Activated CD8-positive, alpha-beta T cell treated with anti-CD3 and anti-CD28 coated beads, Interleukin-2, amount 10 ng/mL, durations not matched to agents 7 days and 5 days (primary cell): ENCODE measurements around the gene LTBP2. TPM values are rescaled to one million over a fixed set of nuclear protein-coding genes. Genes with fewer than 3 reads are reported as not detected.

Source experiments
- ATAC-seq: fragments of 150-1000 bp; cut with Tn5 transposase; one replicate; pipeline ENCODE4 v1.10.0; 2021; ENCODE audit warnings: moderate library complexity
- CTCF ChIA-PET: fragments of 350-600 bp; sonication (Branson Sonifier 250); formaldehyde crosslinking; loops from one replicate; lab custom pipeline; 2021; ENCODE audit warnings: antibody characterized with exemption; lab: Charles Lee
- POLR2A ChIA-PET: fragments of 350-600 bp; sonication (Branson Sonifier 250); formaldehyde crosslinking; loops from one replicate; lab custom pipeline; 2021; ENCODE audit warnings: antibody characterized with exemption; lab: Charles Lee
- DNase-seq: peaks from one replicate; pipeline ENCODE4 v3.0.0-alpha.2; 2020
- H3K27ac Mint-ChIP-seq: one replicate; pipeline ENCODE4 v1.8.0; 2021; ENCODE audit warnings: mild to moderate bottlenecking, mixed read lengths
- H3K27me3 Mint-ChIP-seq: one replicate; pipeline ENCODE4 v1.8.0; 2021; ENCODE audit warnings: low read depth, mixed read lengths
- H3K36me3 Mint-ChIP-seq: one replicate; pipeline ENCODE4 v1.8.0; 2021; ENCODE audit warnings: low read depth, mixed read lengths
- H3K4me1 Mint-ChIP-seq: one replicate; pipeline ENCODE4 v1.8.0; 2021; ENCODE audit warnings: low read depth, mixed read lengths
- H3K4me3 Mint-ChIP-seq: one replicate; pipeline ENCODE4 v1.8.0; 2021; ENCODE audit warnings: mild to moderate bottlenecking, mixed read lengths
- H3K9me3 Mint-ChIP-seq: one replicate; pipeline ENCODE4 v1.8.0; 2022; ENCODE audit warnings: mixed read lengths; ENCODE audit not compliant: insufficient read depth
- total RNA-seq, 2 experiments: library from RNA; stranded (reverse); gene quantifications; one replicate each; pipeline ENCODE4 v1.2.3, GENCODE V29; 2021

Gene LTBP2
- total RNA-seq, result under 1 TPM; 0.05 to 0.29 TPM

DNA sequence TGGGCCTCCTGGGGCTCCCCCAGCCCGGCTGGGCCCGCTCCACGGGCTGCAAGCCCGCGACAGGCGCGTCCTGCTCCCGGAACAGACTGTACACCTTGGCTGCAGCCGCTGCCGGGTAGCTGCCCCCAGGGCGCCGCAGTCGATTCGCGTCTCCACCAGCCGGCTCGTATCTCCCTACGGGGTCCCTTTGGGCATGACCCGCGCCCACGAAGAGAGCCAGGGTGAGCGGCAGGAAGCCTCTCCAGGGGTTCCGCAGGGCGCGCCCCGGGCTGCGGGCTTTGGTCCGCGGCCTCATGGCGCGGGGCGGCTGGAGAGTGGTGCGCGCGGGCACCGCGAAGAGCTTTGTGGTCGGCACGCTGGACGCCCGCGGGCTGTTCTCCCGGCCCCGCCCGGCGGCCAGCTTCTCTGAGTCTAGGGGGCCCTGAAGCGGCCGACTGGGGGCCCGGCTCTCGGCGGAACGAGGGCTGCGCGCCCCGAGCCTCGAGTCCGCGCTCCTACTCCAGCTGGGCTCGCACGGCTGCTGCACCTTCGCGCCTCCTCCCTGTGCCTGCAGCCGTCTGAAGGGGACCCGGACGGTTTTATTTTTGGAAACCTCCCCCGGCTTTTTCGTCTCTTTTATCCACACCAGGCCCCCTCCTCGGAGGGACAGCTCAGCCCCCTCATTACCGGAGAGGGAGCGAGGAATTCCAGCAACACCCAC is at the start of gene LTBP2:
Gene LTBP2, minus strand, starts transcription at position 588 of the 700 bp plus-strand sequence. Its CDS starts 293 bp downstream, at position 295.
- H3K9me3 Mint-ChIP-seq, result no peaks in the 10 kb centered on the region
- peaks cover 18% of the 10 kb centered on the region for H3K4me1 Mint-ChIP-seq
- no peak within 1 kb of the TSS for H3K27ac Mint-ChIP-seq
- H3K36me3 Mint-ChIP-seq, result no peaks in the 10 kb centered on the region
- H3K27me3 Mint-ChIP-seq, result peaks cover 48% of the 10 kb centered on the region
- ChIA-PET CTCF (interaction anchor here (0.7 to 4.5 kb wide), 28 partner anchors 9 to 293 kb away, joined by 3 to 62 read pairs (median 4); partner anchors contain the start of gene YLPM1), POLR2A (no interaction called here)
- ATAC-seq (peak; percentile 32), DNase-seq (peak; percentile 30)
- H3K4me3 Mint-ChIP-seq, result peak within 1 kb of the TSS; percentile 73

DNA sequence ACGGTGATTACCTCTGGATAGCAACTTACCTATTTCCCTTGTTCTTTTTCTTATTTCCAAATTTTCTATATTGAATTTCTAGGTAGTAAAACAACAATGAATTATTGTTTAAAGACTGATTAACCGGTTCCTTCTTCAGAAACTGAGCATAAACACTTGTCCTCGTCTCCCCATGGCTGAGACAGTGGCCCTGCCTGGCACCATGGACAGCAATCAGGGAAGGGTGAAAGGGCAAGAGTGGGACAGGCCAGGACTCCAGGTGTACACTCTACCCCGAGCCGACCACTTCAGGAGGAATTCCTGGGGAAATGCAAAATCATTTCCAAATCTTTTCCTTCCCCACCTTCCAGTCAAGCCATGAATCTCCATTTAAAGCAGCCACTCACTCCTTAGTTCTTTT is 48.8 kb upstream of the LTBP2 start:
- no peaks in the 10 kb centered on the region for H3K4me1 Mint-ChIP-seq

DNA sequence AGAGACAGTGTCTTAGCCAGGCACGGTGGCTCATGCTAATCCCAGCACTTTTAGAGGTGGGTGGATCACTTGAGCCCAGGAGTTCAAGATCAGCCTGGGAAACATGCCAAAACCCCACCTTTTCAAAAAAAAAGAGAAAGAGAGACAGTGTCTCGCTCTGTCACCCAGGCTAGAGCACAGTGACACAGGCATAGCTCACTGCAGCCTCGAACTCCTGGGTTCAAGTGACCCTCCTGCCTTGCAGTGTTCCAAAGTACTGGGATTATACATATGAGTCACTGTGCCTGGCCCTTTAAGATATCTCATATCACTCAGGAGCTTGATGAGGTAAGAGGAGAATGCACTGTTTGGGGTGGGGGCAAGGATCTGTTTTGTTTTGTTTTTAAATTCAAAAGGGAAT is 48.1 kb upstream of the LTBP2 start:
- no peak overlapping the region for H3K27ac Mint-ChIP-seq
- H3K4me3 Mint-ChIP-seq, result no peak overlapping the region
- no peak for DNase-seq
- no peaks in the 10 kb centered on the region for H3K27me3 Mint-ChIP-seq
- ChIA-PET CTCF (no interaction called here), POLR2A (interaction anchor here (0.7 to 0.8 kb wide), 2 partner anchors 17 to 884 kb away, joined by 3 read pairs; no protein-coding TSS in a partner anchor)
- no peak for ATAC-seq
- H3K4me1 Mint-ChIP-seq, result no peaks in the 10 kb centered on the region
- peaks cover 31% of the 10 kb centered on the region for H3K36me3 Mint-ChIP-seq
- H3K9me3 Mint-ChIP-seq, result no peaks in the 10 kb centered on the region

More for the DNA sequence above, 48.8 kb upstream of the LTBP2 start:
- DNase-seq (no peak), ATAC-seq (no peak)
- Mint-ChIP-seq H3K4me3 (no peak overlapping the region), H3K36me3 (peaks cover 31% of the 10 kb centered on the region), H3K27ac (no peak overlapping the region), H3K27me3 (no peaks in the 10 kb centered on the region), H3K9me3 (no peaks in the 10 kb centered on the region)
- ChIA-PET CTCF (no interaction called here), POLR2A (interaction anchor here (0.7 kb wide), 1 partner anchor 885 kb away, joined by 3 read pairs; no protein-coding TSS in a partner anchor)

DNA sequence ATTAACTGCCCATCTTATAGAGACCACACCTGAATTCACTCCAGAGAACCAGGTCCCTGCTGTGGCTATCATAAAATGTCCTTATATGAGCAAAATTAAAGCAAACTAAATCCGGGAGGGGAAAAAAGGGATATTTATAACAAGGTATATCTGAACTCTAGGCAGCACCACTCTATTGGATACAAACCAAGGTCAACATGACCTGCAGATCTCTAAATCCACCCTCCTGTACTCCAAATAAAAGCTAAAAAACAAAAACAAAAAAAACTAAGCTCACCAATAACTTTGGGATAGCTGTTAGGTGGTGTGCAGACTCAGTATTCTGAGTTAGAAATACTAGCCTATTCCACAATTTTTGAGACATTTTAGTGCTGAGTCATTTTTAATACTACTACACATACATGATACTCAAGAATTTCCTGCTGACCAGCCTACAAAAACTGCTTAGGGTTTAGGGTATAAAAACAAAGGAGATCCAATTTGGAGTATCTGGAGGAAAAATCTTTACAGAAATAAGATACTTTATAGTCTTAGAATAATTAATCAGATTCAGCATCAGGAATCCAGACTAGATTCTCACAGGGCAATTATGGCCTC is 46.6 kb upstream of the LTBP2 start:
- ChIA-PET POLR2A (no interaction called here), CTCF (interaction anchor here (0.6 kb wide), 1 partner anchor 448 kb away, joined by 3 read pairs; no protein-coding TSS in a partner anchor)
- Mint-ChIP-seq H3K36me3 (peaks cover 23% of the 10 kb centered on the region), H3K9me3 (no peaks in the 10 kb centered on the region), H3K27me3 (no peaks in the 10 kb centered on the region), H3K4me1 (no peaks in the 10 kb centered on the region), H3K27ac (no peak overlapping the region), H3K4me3 (no peak overlapping the region)
- no peak for ATAC-seq
- no peak for DNase-seq

DNA sequence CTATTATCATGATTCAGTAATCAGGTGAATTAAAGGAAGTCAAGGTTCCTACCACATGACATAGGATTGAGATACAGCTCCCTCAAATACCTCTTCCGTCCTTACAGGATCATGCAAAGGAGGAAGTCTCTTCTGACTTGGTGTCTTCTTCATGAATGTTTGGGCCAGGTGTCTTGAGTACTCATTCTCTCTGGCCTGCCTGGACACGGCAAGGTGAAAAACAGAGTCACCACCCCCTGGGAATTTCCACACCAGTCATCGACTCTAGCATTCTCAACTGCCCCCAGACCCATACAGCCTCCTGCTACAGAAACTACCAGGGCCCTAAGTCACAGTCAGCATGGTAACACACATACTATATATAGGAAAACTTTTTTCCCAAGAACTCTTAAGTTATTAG is 44.9 kb upstream of the LTBP2 start:
- ChIA-PET CTCF (interaction anchor here (1.1 kb wide), 1 partner anchor 48 kb away, joined by 5 read pairs; no protein-coding TSS in a partner anchor), POLR2A (no interaction called here)
- Mint-ChIP-seq H3K36me3 (peaks cover 14% of the 10 kb centered on the region), H3K9me3 (no peaks in the 10 kb centered on the region), H3K27me3 (no peaks in the 10 kb centered on the region), H3K4me1 (no peaks in the 10 kb centered on the region), H3K4me3 (no peak overlapping the region), H3K27ac (no peak overlapping the region)
- ATAC-seq, result no peak
- DNase-seq, result no peak

DNA sequence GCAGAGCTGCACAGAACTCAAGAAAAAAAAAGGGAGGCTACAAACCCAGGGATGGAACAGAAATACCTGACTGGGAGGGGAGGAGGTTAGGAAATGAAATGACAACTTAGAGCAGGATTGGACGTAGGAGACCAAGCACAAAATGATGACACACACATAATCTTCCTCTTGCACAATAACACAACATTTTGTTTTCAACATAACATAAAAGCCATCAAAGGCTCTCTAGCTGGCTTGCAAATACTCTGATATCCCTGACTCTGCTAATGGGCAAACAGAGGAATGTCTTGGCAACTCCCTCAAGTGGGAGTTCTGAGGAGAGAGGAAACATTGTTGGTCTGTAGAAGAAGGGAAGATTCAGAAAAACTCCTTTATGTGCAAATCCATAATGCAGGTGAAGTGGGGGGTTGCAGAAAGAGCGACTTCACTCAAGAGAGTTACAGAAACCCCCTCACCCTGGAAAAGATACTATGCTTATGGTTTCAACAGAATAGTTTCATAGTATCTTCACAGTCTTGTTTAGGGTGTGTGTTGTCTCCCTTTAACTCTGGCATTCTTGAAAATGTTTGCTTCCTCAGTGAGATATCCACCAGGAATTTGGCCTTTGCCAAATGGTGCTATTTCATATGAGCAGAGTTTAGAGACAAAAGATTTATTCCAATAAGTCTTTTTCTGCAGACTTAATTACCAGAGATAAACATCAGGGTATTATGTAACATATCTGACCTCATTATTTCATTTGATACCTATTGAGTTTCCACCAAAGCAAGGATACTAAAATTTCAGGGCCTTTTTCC is 43.8 kb upstream of the LTBP2 start:
- DNase-seq, result no peak
- Mint-ChIP-seq H3K27me3 (no peaks in the 10 kb centered on the region), H3K4me3 (no peak overlapping the region), H3K27ac (no peak overlapping the region), H3K36me3 (peaks cover 9% of the 10 kb centered on the region), H3K9me3 (no peaks in the 10 kb centered on the region), H3K4me1 (peaks cover 10% of the 10 kb centered on the region)
- ATAC-seq, result no peak
- ChIA-PET POLR2A (no interaction called here), CTCF (interaction anchor here (1.1 kb wide), 1 partner anchor 47 kb away, joined by 5 read pairs; no protein-coding TSS in a partner anchor)

DNA sequence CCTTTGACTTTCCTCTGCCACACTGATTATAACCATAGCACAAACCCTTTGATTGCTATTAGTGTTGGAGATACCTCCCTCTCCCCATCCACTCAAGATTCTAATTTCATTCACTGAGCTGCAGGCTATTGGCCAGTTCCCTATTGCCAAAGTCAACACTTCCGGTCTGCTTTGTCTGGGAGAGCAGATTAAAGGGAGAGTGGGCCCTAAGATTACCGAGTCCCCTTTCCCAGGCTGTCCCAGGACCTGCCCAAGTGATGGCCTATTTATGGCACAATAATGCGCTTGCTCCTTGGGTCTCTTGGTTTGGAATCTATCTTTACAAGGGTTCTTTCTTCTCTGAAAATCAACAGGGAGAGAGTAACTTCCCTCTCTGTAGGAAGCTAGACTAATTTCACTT is 42.9 kb upstream of the LTBP2 start:
- DNase-seq, result no peak
- ChIA-PET POLR2A (no interaction called here), CTCF (no interaction called here)
- Mint-ChIP-seq H3K9me3 (no peaks in the 10 kb centered on the region), H3K4me1 (peaks cover 12% of the 10 kb centered on the region), H3K4me3 (no peak overlapping the region), H3K36me3 (peaks cover 8% of the 10 kb centered on the region), H3K27ac (no peak overlapping the region), H3K27me3 (no peaks in the 10 kb centered on the region)
- ATAC-seq, result no peak

DNA sequence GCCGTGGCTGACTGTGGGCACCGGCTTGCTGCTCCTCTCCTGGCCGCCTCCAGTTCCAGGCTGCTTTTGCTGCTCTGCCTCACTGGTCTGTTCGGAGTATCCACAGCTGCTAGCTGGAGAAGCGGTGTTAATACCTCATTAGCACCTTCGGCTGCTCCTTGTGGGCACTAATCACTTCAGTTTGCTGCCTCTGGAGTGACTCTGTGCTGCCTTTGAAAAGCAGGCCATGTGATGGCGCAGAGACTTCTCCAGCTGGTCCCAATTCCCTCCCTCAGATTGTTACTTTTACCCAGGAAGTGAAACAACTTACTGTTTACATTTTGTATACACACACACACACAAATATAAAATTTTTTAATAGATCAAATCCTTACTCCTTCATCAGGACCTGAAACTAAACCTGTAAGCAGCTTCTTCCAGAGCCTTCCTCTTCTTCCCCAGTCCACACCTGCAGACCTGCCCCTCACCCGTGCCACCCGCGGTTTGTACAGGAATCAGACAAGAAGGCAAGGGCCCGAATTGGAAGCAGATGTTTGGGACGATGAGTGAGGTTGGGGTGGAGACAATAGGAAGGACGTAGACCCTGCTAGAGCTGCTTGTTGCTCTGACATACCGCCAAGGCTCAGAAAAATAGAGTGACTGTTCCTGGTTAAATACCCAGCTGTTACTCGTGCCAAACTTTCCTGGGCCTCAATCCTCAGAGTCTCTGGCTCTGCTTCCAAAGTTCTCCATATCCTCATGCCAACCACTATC is 41.5 kb upstream of the LTBP2 start:
- Mint-ChIP-seq H3K9me3 (no peaks in the 10 kb centered on the region), H3K4me3 (no peak overlapping the region), H3K27me3 (no peaks in the 10 kb centered on the region), H3K36me3 (peaks cover 2% of the 10 kb centered on the region), H3K27ac (no peak overlapping the region), H3K4me1 (peaks cover 12% of the 10 kb centered on the region)
- no peak for DNase-seq
- ChIA-PET CTCF (interaction anchor here (1.2 kb wide), 1 partner anchor 151 kb away, joined by 3 read pairs; no protein-coding TSS in a partner anchor), POLR2A (interaction anchor here (1.0 kb wide), 1 partner anchor 37 kb away, joined by 3 read pairs; no protein-coding TSS in a partner anchor)
- no peak for ATAC-seq

DNA sequence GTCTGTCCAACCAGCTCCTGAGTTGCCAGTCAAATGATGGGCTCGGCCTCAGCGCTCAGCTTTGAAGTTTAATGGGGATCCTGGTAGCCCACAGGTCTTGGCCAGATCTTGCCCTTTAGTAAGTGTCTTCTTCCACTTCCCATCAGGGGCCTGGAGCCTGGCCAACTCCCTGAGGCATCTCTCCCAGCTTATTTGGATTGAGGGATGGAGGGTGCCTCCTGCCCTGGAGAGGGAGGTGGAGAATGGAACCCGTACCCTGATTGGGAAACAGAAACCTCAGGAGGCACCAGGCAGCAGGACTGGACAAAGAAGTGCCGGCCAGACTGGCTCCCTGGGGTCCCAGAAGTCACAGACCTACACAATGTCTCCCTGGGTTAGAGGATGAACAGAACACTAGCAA is 40.5 kb upstream of the LTBP2 start:
- DNase-seq (no peak), ATAC-seq (no peak)
- Mint-ChIP-seq H3K9me3 (no peaks in the 10 kb centered on the region), H3K27me3 (no peaks in the 10 kb centered on the region), H3K36me3 (peaks cover 2% of the 10 kb centered on the region), H3K4me1 (peaks cover 12% of the 10 kb centered on the region), H3K27ac (no peak overlapping the region), H3K4me3 (no peak overlapping the region)
- CTCF ChIA-PET, result interaction anchor here (1.7 kb wide), 1 partner anchor 34 kb away, joined by 6 read pairs; no protein-coding TSS in a partner anchor
- POLR2A ChIA-PET, result interaction anchor here (0.8 kb wide), 1 partner anchor 33 kb away, joined by 4 read pairs; no protein-coding TSS in a partner anchor

DNA sequence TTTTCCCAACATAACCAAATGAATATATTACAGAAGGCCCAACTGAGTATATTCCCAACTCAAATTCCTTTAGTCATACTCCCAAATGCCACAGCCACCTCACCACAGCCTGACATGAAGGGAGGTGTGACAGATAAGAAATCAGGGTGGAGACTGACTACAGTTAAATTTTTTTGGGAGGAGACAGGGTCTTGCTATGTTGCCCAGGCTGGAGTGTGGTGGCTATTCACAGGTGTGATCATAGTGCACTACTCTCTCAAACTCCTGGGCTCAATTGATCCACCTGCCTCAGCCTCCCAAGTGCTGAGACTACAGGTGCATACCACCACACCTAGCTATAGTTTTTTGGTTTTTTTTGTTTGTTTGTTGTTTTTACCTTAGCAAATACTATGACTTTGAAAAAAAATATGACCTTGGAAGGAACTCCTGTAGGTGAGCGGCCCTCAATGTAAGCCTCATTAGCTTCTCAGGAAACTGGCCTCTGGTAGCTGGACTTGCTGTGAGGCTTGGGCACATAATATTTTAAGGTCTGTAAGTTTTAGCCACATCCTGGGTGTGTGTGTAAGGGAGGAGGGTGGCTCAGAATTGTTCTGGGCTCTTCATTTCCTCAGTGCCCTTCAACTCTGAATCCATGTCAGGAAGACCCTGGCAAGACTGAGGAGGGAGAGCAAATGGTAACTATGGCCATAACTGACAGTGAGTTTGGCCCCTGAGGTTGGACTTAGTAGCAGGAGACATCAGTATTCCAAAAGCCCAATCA is 39.1 kb upstream of the LTBP2 start:
- Mint-ChIP-seq H3K36me3 (no peaks in the 10 kb centered on the region), H3K4me3 (no peak overlapping the region), H3K4me1 (peaks cover 12% of the 10 kb centered on the region), H3K9me3 (no peaks in the 10 kb centered on the region), H3K27ac (no peak overlapping the region), H3K27me3 (no peaks in the 10 kb centered on the region)
- ATAC-seq, result no peak
- ChIA-PET CTCF (interaction anchor here (1.7 to 2.4 kb wide), 3 partner anchors 32 to 153 kb away, joined by 6 read pairs; partner anchors contain the start of gene LTBP2), POLR2A (interaction anchor here (0.7 to 1.8 kb wide), 2 partner anchors 11 to 303 kb away, joined by 3 to 6 read pairs; partner anchors contain the start of gene VRTN)
- no peak for DNase-seq
